Immature natural killer cell (primary cell): ENCODE data around the gene PDP2. TPM values are rescaled to one million over a fixed set of nuclear protein-coding genes. Genes with fewer than 3 reads are reported as not detected.
"Not testable (repeated sequence)": the region's sequence is repeated elsewhere in the genome, so short reads cannot be mapped to it uniquely, and the experiment has no call there.

Experiments
- DNase-seq, 3 donors: peaks; one replicate each; pipeline ENCODE4 v3.0.0; 2022; ENCODE audit warnings: mixed read lengths in 1 of 3
- H3K27ac Mint-ChIP-seq, 6 donors: one replicate each; pipeline ENCODE4 v1.8.0; 2020; ENCODE audit warnings: mixed read lengths in 6 of 6, mild to moderate bottlenecking in 5 of 6, inconsistent platforms in 4 of 6, moderate library complexity in 3 of 6
- H3K27me3 Mint-ChIP-seq, 3 donors: one replicate each; pipeline ENCODE4 v1.8.0; 2020 to 2021; ENCODE audit warnings: low read depth in 3 of 3, mild to moderate bottlenecking in 3 of 3, mixed read lengths in 3 of 3, moderate library complexity in 3 of 3, inconsistent platforms in 1 of 3
- H3K36me3 Mint-ChIP-seq, 3 donors: one replicate each; pipeline ENCODE4 v1.8.0; 2020; ENCODE audit warnings: mixed read lengths in 3 of 3, inconsistent platforms in 2 of 3, mild to moderate bottlenecking in 2 of 3
- H3K4me1 Mint-ChIP-seq, 2 donors: one replicate each; pipeline ENCODE4 v1.8.0; 2020; ENCODE audit warnings: inconsistent platforms in 2 of 2, mild to moderate bottlenecking in 2 of 2, mixed read lengths in 2 of 2, moderate library complexity in 1 of 2
- H3K4me3 Mint-ChIP-seq, 5 donors: one replicate each; pipeline ENCODE4 v1.8.0; 2020; ENCODE audit warnings: mild to moderate bottlenecking in 5 of 5, mixed read lengths in 5 of 5, inconsistent platforms in 3 of 5, moderate library complexity in 3 of 5
- H3K9me3 Mint-ChIP-seq, 6 donors: one replicate each; pipeline ENCODE4 v1.8.0; 2020; ENCODE audit warnings: mild to moderate bottlenecking in 6 of 6, mixed read lengths in 6 of 6, inconsistent platforms in 4 of 6, moderate library complexity in 3 of 6
- polyA plus RNA-seq, 3 donors: library from polyadenylated mRNA; unstranded; fragments of 300-500 nt; fragmentation: Illumina TruSeq; gene quantifications; one replicate each; pipeline ENCODE4 v1.2.3, GENCODE V29; 2021

The PDP2 gene
- polyA plus RNA-seq, 3 donors from 2014 or later, result 2.2 to 3.1 TPM; not detected in 1

GRCh38 chr16:66926171-66926947, 46.0 kb downstream of the PDP2 start:
- no peaks in the 10 kb centered on the region for H3K36me3 Mint-ChIP-seq
- peaks cover 1 to 11% (median 6%) of the 10 kb centered on the region in 3 donors for H3K27me3 Mint-ChIP-seq
- H3K4me1 Mint-ChIP-seq, result peaks cover 0 to 12% of the 10 kb centered on the region in 2 donors
- no peak for DNase-seq
- H3K4me3 Mint-ChIP-seq, result peak overlapping the region in 3 of 5 donors; percentile 74 to 85 (median 79)
- H3K9me3 Mint-ChIP-seq, result no peaks in the 10 kb centered on the region
- H3K27ac Mint-ChIP-seq, result no peak overlapping the region

- H3K4me1 Mint-ChIP-seq, result peaks cover 5 to 12% of the 10 kb centered on the region in 2 donors
- H3K27me3 Mint-ChIP-seq, result peaks cover 1 to 10% (median 5%) of the 10 kb centered on the region in 3 donors
- H3K4me3 Mint-ChIP-seq, result no peak overlapping the region
- DNase-seq, result no peak
- no peaks in the 10 kb centered on the region for H3K36me3 Mint-ChIP-seq
- no peak overlapping the region for H3K27ac Mint-ChIP-seq
- H3K9me3 Mint-ChIP-seq, result no peaks in the 10 kb centered on the region
Measured at GRCh38 chr16:66926961-66927436, 46.7 kb downstream of the PDP2 start.

- Mint-ChIP-seq H3K36me3 (peaks cover 0 to 2% (median 0%) of the 10 kb centered on the region in 3 donors), H3K4me1 (peaks cover 16 to 22% of the 10 kb centered on the region in 2 donors), H3K9me3 (no peaks in the 10 kb centered on the region), H3K27ac (peak overlapping the region in 2 of 6 donors; percentile 26 to 61), H3K4me3 (no peak overlapping the region), H3K27me3 (peaks cover 4 to 10% (median 6%) of the 10 kb centered on the region in 3 donors)
- DNase-seq, result no peak
Measured at GRCh38 chr16:66927918-66928649, 47.8 kb downstream of the PDP2 start.

- no peak overlapping the region for H3K27ac Mint-ChIP-seq
- peak in 1 of 3 donors; percentile 26 for DNase-seq
- H3K27me3 Mint-ChIP-seq, result peaks cover 5 to 12% (median 7%) of the 10 kb centered on the region in 3 donors
- H3K9me3 Mint-ChIP-seq, result no peaks in the 10 kb centered on the region
- H3K36me3 Mint-ChIP-seq, result peaks cover 0 to 6% (median 0%) of the 10 kb centered on the region in 3 donors
- H3K4me1 Mint-ChIP-seq, result peaks cover 24 to 29% of the 10 kb centered on the region in 2 donors
- H3K4me3 Mint-ChIP-seq, result no peak overlapping the region
Measured at GRCh38 chr16:66928702-66929388, 48.5 kb downstream of the PDP2 start.

GRCh38 chr16:66930189-66930588, 49.9 kb downstream of the PDP2 start:
- Mint-ChIP-seq H3K36me3 (peaks cover 0 to 8% (median 0%) of the 10 kb centered on the region in 3 donors), H3K9me3 (no peaks in the 10 kb centered on the region), H3K4me3 (no peak overlapping the region), H3K27ac (no peak overlapping the region), H3K27me3 (peaks cover 11 to 24% (median 19%) of the 10 kb centered on the region in 3 donors), H3K4me1 (peaks cover 37% of the 10 kb centered on the region in 2 donors)
- no peak for DNase-seq

- Mint-ChIP-seq H3K4me1 (peaks cover 45% of the 10 kb centered on the region in 2 donors), H3K4me3 (peak overlapping the region in 1 of 5 donors; percentile 98), H3K27me3 (peaks cover 9 to 19% (median 19%) of the 10 kb centered on the region in 3 donors), H3K9me3 (no peaks in the 10 kb centered on the region), H3K27ac (peak overlapping the region in 3 of 6 donors; percentile 68 to 97 (median 72)), H3K36me3 (peaks cover 0 to 8% (median 0%) of the 10 kb centered on the region in 3 donors)
- no peak for DNase-seq
Measured at GRCh38 chr16:66931665-66932064, 51.4 kb downstream of the PDP2 start.

- Mint-ChIP-seq H3K27me3 (peaks cover 9 to 19% (median 19%) of the 10 kb centered on the region in 3 donors), H3K36me3 (peaks cover 0 to 8% (median 0%) of the 10 kb centered on the region in 3 donors), H3K4me3 (peak overlapping the region; percentile 96 to 98 (median 97)), H3K27ac (peak overlapping the region; percentile 72 to 98 (median 98)), H3K4me1 (peaks cover 48 to 49% of the 10 kb centered on the region in 2 donors), H3K9me3 (no peaks in the 10 kb centered on the region)
- DNase-seq, result no peak
Measured at GRCh38 chr16:66932076-66932475, 51.8 kb downstream of the PDP2 start.

- DNase-seq, result no peak
- peaks cover 0 to 8% (median 0%) of the 10 kb centered on the region in 3 donors for H3K36me3 Mint-ChIP-seq
- peak overlapping the region; percentile 96 to 98 (median 98) for H3K27ac Mint-ChIP-seq
- H3K4me3 Mint-ChIP-seq, result peak overlapping the region; percentile 96 to 98 (median 97)
- peaks cover 56% of the 10 kb centered on the region in 2 donors for H3K4me1 Mint-ChIP-seq
- H3K27me3 Mint-ChIP-seq, result peaks cover 9 to 19% (median 17%) of the 10 kb centered on the region in 3 donors
- no peaks in the 10 kb centered on the region for H3K9me3 Mint-ChIP-seq
Measured at GRCh38 chr16:66933776-66934137, 53.4 kb downstream of the PDP2 start.

GRCh38 chr16:66934138-66934838, 54.0 kb downstream of the PDP2 start, which contains the start of gene CIAO2B:
Gene CIAO2B, minus strand, starts transcription at chr16:66934402. Its CDS starts 38 bp downstream, at chr16:66934364.
- DNase-seq, result peak; percentile 88 to 92 (median 90)
- peak within 1 kb of the TSS; percentile 96 to 98 (median 97) for H3K4me3 Mint-ChIP-seq
- H3K27ac Mint-ChIP-seq, result peak within 1 kb of the TSS; percentile 96 to 98 (median 98)
- peaks cover 0 to 8% (median 0%) of the 10 kb centered on the region in 3 donors for H3K36me3 Mint-ChIP-seq
- peaks cover 56% of the 10 kb centered on the region in 2 donors for H3K4me1 Mint-ChIP-seq
- no peaks in the 10 kb centered on the region for H3K9me3 Mint-ChIP-seq
- H3K27me3 Mint-ChIP-seq, result peaks cover 9 to 19% (median 17%) of the 10 kb centered on the region in 3 donors

- H3K9me3 Mint-ChIP-seq, H3K36me3 Mint-ChIP-seq, DNase-seq: not testable (repeated sequence)
- H3K27ac Mint-ChIP-seq, result peak overlapping the region; percentile 96 to 98 (median 98)
- peaks cover 52 to 56% of the 10 kb centered on the region in 2 donors for H3K4me1 Mint-ChIP-seq
- H3K4me3 Mint-ChIP-seq, result peak overlapping the region; percentile 96 to 98 (median 97)
- H3K27me3 Mint-ChIP-seq, result peaks cover 9 to 19% (median 17%) of the 10 kb centered on the region in 3 donors
Measured at GRCh38 chr16:66934839-66935313, 54.6 kb downstream of the PDP2 start.

- H3K27me3 Mint-ChIP-seq, result peaks cover 9 to 19% (median 17%) of the 10 kb centered on the region in 3 donors
- H3K4me1 Mint-ChIP-seq, result peaks cover 52 to 56% of the 10 kb centered on the region in 2 donors
- H3K36me3 Mint-ChIP-seq, result peaks cover 0 to 8% (median 4%) of the 10 kb centered on the region in 3 donors
Measured at GRCh38 chr16:66935314-66936011, 55.1 kb downstream of the PDP2 start, which contains the start of gene CES2. Gene CES2, plus strand, starts transcription at chr16:66935516. Its CDS starts 120 bp downstream, at chr16:66935636.

GRCh38 chr16:66936462-66936861, 56.1 kb downstream of the PDP2 start:
- H3K9me3 Mint-ChIP-seq, result no peaks in the 10 kb centered on the region
- peaks cover 0 to 9% (median 8%) of the 10 kb centered on the region in 3 donors for H3K36me3 Mint-ChIP-seq
- peak overlapping the region; percentile 27 to 77 (median 60) for H3K27ac Mint-ChIP-seq
- DNase-seq, result no peak
- peaks cover 9 to 19% (median 17%) of the 10 kb centered on the region in 3 donors for H3K27me3 Mint-ChIP-seq
- peaks cover 52 to 56% of the 10 kb centered on the region in 2 donors for H3K4me1 Mint-ChIP-seq
- peak overlapping the region; percentile 30 to 98 (median 39) for H3K4me3 Mint-ChIP-seq

More at GRCh38 chr16:66935314-66936011, 55.1 kb downstream of the PDP2 start, which contains the start of gene CES2:
- no peak for DNase-seq
- Mint-ChIP-seq H3K4me3 (peak within 1 kb of the TSS; percentile 96 to 98 (median 97)), H3K27ac (peak within 1 kb of the TSS; percentile 96 to 98 (median 98)), H3K9me3 (no peaks in the 10 kb centered on the region)
